Fibroblast of skin of right quadriceps (primary cell): ENCODE data around the gene MIDN.

Experiments
- DNase-seq: peaks from one replicate; pipeline ENCODE4 v3.0.0-alpha.2; 2013

MIDN gene

GRCh38 chr19:1259876-1260748, 11.7 kb downstream of the MIDN start:
- DNase-seq, result peak; percentile 25

DNA sequence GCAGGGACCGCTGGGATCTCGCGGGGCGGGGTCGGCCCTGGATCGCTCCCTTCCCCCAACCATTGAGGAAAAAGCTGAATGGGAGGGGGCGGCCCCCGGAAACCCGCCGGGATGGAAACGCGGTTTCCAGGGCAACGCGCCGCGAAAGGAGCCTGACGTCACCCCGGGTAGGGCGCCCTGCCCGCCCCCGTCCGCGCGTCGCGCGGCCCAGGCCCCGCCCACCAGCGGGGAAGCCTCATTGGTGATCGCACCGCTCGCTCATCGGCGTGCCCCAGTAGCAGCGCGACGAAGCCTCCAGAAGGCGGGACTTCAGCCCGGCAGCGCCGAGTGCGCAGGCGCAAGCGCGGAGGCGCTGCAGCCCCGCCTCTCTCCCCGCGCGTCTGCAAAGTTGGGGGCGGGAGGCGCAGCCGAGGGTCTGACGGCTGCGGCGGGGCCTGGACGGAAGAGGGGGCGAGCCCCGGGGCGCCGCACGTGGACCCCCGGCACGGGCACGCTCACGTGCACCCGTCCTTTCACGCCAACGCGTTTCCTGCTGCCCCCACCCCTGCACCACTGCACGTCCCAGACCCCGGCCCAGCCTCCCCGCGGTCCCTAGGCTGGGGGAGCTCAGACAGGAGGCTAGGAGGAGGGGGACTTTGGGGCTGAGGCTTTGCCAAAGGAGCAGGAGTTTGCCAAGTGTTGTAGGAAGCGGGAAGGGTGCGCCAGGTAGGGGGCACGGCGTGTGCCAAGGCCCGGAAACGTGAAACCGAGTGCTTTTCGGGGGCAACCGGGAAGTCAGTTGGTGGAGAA, 12.6 kb downstream of the MIDN start:
- DNase-seq, result peak; percentile 96

- DNase-seq, result peak; percentile 37
These were observed 13.1 kb downstream of the MIDN start for GRCh38 chr19:1261538-1261797.

DNA sequence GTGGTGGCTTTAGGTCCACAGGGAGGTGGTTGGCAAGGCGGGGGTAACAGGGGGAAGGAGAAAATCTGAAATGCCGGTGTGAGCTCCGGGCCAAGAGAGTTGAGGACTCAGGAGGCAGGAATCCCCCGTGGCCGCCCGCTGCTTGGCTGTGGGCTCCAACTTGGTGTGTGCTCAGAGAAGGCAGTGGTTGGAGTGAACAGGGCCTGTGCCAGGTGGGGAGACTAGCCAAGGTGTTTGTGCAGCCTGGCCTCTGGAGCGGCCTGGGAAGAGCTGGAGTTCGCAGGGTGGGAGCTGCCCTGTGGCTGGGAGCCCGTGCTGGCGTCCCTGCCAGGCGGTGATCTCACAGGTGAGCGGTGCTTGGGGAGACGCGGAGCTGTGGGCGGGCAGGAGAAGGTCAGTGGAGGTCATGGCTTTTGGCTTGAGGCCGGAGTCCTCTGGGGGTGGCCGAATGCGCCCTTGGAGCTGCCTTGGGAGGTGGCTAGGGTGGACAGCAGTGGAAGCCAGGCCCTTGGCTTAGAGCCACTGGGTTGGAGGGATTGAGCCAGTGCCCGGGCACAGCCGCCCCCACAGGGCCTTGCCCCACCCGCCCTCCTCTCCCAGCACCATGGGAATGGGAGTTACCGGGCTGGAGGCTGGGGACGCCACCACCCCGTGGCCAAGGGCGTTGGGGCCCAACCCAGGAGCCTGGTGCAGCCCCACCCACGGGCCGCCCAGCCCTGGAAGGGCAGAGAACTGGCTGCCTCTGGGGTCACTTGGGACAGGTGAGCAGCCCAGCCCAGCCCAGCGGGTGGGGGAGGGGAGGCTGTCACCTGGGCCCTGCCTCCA, 13.6 kb downstream of the MIDN start:
- DNase-seq, result no peak

GRCh38 chr19:1262623-1263123, 14.3 kb downstream of the MIDN start:
- DNase-seq, result peak; percentile 42

GRCh38 chr19:1263188-1263587, 14.8 kb downstream of the MIDN start:
- DNase-seq, result no peak

- peak; percentile 89 for DNase-seq
These were observed 16.6 kb downstream of the MIDN start for GRCh38 chr19:1264801-1265614.

- DNase-seq, result peak; percentile 88
These were observed 17.3 kb downstream of the MIDN start for GRCh38 chr19:1265615-1266128.

- peak; percentile 84 for DNase-seq
These were observed 17.9 kb downstream of the MIDN start for GRCh38 chr19:1266129-1266915.

GRCh38 chr19:1266916-1267476, 18.6 kb downstream of the MIDN start:
- DNase-seq, result no peak

DNA sequence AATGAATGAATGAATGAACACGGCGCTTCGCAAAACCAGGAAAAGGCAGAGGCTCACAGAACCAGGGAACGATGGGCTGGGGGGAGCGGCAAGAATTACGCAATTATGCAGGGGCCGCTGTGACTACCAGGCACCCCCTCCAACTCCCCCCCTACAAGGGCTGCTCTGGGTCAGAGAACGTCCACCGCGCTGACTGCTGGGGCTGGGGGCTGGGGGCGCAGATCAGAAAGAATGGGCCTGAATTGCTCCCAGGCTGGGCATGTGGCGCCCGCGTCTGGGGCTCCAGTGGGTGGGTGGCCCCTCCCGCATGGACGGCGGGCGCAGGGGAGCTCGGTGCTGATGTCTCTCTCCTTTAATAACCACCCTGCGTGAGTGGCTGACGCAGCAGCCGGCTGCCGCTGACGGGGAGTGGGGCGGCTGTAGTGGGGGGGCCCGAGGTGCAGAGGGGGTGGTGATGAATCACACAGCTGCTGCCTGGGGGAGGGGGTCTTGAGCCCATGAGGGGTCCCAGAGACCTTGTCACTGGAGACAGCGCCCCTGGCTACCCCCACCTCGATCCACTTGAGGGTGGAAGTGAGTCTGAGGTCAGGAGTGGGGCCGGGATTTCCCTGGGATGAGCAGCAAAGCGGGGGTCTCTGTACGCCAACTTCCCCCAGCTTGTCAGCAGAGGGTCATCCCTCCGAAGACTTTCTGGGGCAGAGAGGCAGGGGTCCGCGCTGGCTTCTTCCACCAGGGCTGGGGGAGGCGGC, 19.3 kb downstream of the MIDN start:
- peak; percentile 58 for DNase-seq

GRCh38 chr19:1268226-1269064, 20.1 kb downstream of the MIDN start:
- no peak for DNase-seq

DNA sequence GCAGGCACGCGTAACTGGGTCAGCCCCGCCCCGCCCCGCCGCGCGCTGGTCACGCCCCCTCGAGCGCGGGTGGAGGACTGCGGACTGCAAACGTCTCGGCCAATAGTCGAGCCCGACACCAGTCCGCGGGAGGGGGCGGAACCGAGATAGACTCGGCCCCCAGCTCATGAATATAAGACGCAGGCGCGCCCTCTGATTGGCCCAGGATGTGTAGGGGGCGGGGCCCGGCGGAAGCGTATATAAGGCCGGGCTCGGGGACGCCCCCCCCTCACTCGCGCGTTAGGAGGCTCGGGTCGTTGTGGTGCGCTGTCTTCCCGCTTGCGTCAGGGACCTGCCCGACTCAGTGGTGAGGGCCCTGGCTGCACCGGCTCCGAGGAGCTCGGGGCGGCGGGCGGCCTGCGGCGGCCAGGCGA, 20.7 kb downstream of the MIDN start, which contains the start of gene CIRBP:
CIRBP (plus strand) TSS at position 268 of the 413 bp plus-strand sequence. CDS start 1,602 bp downstream, outside the sequence.
- peak; percentile 99 for DNase-seq

- DNase-seq, result peak; percentile 87
These were observed 21.3 kb downstream of the MIDN start for GRCh38 chr19:1269478-1270212.

GRCh38 chr19:1270213-1270853, 21.9 kb downstream of the MIDN start:
- no peak for DNase-seq

DNA sequence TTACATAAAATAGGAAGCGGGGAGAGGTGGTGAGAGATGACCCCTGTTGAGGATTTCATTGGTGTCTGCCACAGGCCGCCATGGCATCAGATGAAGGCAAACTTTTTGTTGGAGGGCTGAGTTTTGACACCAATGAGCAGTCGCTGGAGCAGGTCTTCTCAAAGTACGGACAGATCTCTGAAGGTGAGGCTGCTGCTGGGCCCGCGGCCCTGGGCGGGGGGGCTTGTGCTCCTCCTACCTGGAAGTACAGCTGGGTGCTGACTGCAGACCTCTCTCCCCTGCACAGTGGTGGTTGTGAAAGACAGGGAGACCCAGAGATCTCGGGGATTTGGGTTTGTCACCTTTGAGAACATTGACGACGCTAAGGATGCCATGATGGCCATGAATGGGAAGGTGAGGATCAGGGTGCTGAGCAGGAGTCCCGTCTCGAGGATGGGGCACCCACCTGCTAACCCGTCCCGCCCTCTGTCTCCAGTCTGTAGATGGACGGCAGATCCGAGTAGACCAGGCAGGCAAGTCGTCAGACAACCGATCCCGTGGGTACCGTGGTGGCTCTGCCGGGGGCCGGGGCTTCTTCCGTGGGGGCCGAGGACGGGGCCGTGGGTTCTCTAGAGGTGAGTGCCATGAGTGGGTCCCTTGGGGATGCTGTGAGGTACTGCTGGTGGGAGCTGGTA, 22.6 kb downstream of the MIDN start:
- DNase-seq, result no peak
